Measurements from ENCODE around the gene NOTCH1.

The NOTCH1 gene

GRCh38 chr9:136455043-136456002 lies 90.5 kb downstream of the NOTCH1 start:
- no peak overlapping the region for H3K4me3 ChIP-seq (replicated peaks; ENCODE audit: low read depth, low read length)
- DNase-seq (ENCODE audit: low read depth), result no peak
- no peak for TF ChIP-seq CTCF (IDR thresholded peaks at IDR 0.05; ENCODE audit: low read length, missing control alignments)

- TF ChIP-seq CTCF (IDR thresholded peaks at IDR 0.05; ENCODE audit: low read length, missing control alignments), result no peak
- DNase-seq (ENCODE audit: low read depth), result no peak
- no peak overlapping the region for H3K4me3 ChIP-seq (replicated peaks; ENCODE audit: low read depth, low read length)
Measured at GRCh38 chr9:136454026-136454796, 91.6 kb downstream of the NOTCH1 start.

GRCh38 chr9:136453326-136453725 lies 92.5 kb downstream of the NOTCH1 start:
- no peak for TF ChIP-seq CTCF (IDR thresholded peaks at IDR 0.05; ENCODE audit: low read length, missing control alignments)
- H3K4me3 ChIP-seq (replicated peaks; ENCODE audit: low read depth, low read length), result no peak overlapping the region
- no peak for DNase-seq (ENCODE audit: low read depth)

GRCh38 chr9:136451221-136451877 lies 94.5 kb downstream of the NOTCH1 start:
- no peak for DNase-seq (ENCODE audit: low read depth)
- TF ChIP-seq CTCF (IDR thresholded peaks at IDR 0.05; ENCODE audit: low read length, missing control alignments), result no peak
- H3K4me3 ChIP-seq (replicated peaks; ENCODE audit: low read depth, low read length), result no peak overlapping the region

- TF ChIP-seq CTCF (IDR thresholded peaks at IDR 0.05; ENCODE audit: low read length, missing control alignments), result no peak
- H3K4me3 ChIP-seq (replicated peaks; ENCODE audit: low read depth, low read length), result no peak overlapping the region
- no peak for DNase-seq (ENCODE audit: low read depth)
Measured at GRCh38 chr9:136448655-136449054, 97.2 kb downstream of the NOTCH1 start.

GRCh38 chr9:136447173-136447778 lies 98.6 kb downstream of the NOTCH1 start:
- DNase-seq (ENCODE audit: low read depth), result no peak
- no peak overlapping the region for H3K4me3 ChIP-seq (replicated peaks; ENCODE audit: low read depth, low read length)
- TF ChIP-seq CTCF (IDR thresholded peaks at IDR 0.05; ENCODE audit: low read length, missing control alignments), result no peak
